HUDEP-2 (cell line): ENCODE results near the gene KRT80.

Experiments used
- DNase-seq, 76 experiments: peaks; one replicate each; lab custom pipeline; 2025; ENCODE audit not compliant: unreplicated experiment in 76 of 76; lab: John Stamatoyannopoulos, UW

Gene KRT80

GRCh38 chr12:52211716-52212585 is 20.1 kb upstream of the KRT80 start:
- no peak for DNase-seq

- DNase-seq, result no peak
These were observed 19.3 kb upstream of the KRT80 start for GRCh38 chr12:52210925-52211650.

- DNase-seq, result no peak
These were observed 18.5 kb upstream of the KRT80 start for GRCh38 chr12:52210186-52210924.

- no peak for DNase-seq
These were observed 17.5 kb upstream of the KRT80 start for GRCh38 chr12:52209321-52209720.

- DNase-seq, result no peak
These were observed 16.8 kb upstream of the KRT80 start for GRCh38 chr12:52208424-52209165.

- no peak for DNase-seq
These were observed 16.1 kb upstream of the KRT80 start for GRCh38 chr12:52207895-52208294.

- no peak for DNase-seq
These were observed 15.3 kb upstream of the KRT80 start for GRCh38 chr12:52207106-52207505.

GRCh38 chr12:52206304-52207040 is 14.7 kb upstream of the KRT80 start:
- DNase-seq, result no peak

GRCh38 chr12:52205612-52206303 is 13.9 kb upstream of the KRT80 start:
- DNase-seq, result no peak

GRCh38 chr12:52204931-52205505 is 13.2 kb upstream of the KRT80 start:
- no peak for DNase-seq

- no peak for DNase-seq
These were observed 12.5 kb upstream of the KRT80 start for GRCh38 chr12:52204095-52204930.

- peak in 2 of 76 experiments; percentile 3 to 12 for DNase-seq
These were observed 11.5 kb upstream of the KRT80 start for GRCh38 chr12:52203079-52203921.

- no peak for DNase-seq
These were observed 10.7 kb upstream of the KRT80 start for GRCh38 chr12:52202361-52203078.

- no peak for DNase-seq
These were observed 9.6 kb upstream of the KRT80 start for GRCh38 chr12:52201451-52201839.

GRCh38 chr12:52200781-52201450 is 9.1 kb upstream of the KRT80 start:
- DNase-seq, result no peak
